Skeletal muscle tissue (tissue), 4 donors: ENCODE measurements around the gene MAP4K2. TPM values are rescaled to one million over a fixed set of nuclear protein-coding genes. Genes with fewer than 3 reads are reported as not detected.

Experiments used
- H3K27ac ChIP-seq: one replicate; pipeline ENCODE4 v1.7.0; 2013; ENCODE audit warnings: mild to moderate bottlenecking, low read depth, low read length, inconsistent platforms
- H3K27me3 ChIP-seq, 3 donors: one replicate each; pipeline ENCODE4 v1.7.0; 2013; ENCODE audit warnings: low read length in 3 of 3; ENCODE audit not compliant: control insufficient read depth in 3 of 3, insufficient read depth in 3 of 3
- H3K36me3 ChIP-seq, 3 donors: one replicate each; pipeline ENCODE4 v1.7.0; 2013; ENCODE audit warnings: low read length in 3 of 3; ENCODE audit not compliant: control insufficient read depth in 3 of 3, insufficient read depth in 3 of 3
- H3K4me1 ChIP-seq, 3 donors: one replicate each; pipeline ENCODE4 v1.7.0; 2013; ENCODE audit warnings: low read length in 3 of 3, mild to moderate bottlenecking in 3 of 3; ENCODE audit not compliant: control insufficient read depth in 3 of 3, insufficient read depth in 3 of 3
- H3K4me3 ChIP-seq, 3 donors: one replicate each; pipeline ENCODE4 v1.7.0; 2013; ENCODE audit warnings: low read length in 3 of 3
- H3K9ac ChIP-seq, 3 donors: one replicate each; pipeline ENCODE4 v1.7.0; 2013; ENCODE audit warnings: low read length in 3 of 3, mild to moderate bottlenecking in 3 of 3, moderate library complexity in 2 of 3, low read depth in 1 of 3
- H3K9me3 ChIP-seq, 3 donors: one replicate each; pipeline ENCODE4 v1.7.0; 2013; ENCODE audit warnings: low read length in 3 of 3; ENCODE audit not compliant: control insufficient read depth in 3 of 3
- total RNA-seq: library from RNA; depleted of rRNA; stranded (reverse); fragments of >200 nt; gene quantifications from one replicate; pipeline ENCODE4 v1.2.3, GENCODE V29; 2014
- donor health status: Osteomylitis.

Gene MAP4K2
- total RNA-seq, 1 donor from 2014 or later: 2.6 TPM

DNA sequence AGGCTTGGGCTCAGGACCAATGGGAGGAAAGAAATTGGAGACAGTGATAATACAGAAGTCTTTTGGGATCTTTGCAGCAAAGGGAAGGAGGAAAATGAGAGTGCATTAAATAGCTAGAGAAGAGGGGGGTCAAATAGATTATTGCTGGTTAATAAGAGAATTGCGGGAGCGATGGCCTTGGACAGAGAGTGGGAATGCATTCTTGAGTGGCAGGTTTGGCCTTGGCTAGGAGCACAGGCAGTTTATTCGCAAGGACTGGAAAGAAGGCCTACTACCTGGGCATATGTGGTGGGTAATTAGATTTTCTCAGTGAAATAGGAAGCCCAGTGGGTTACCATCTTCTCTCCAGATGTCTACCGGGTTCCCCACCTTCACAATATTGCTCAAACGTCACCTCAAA, 10.8 kb upstream of the MAP4K2 start:
- H3K27ac ChIP-seq: no peak overlapping the region
- H3K27me3 ChIP-seq: no peaks in the 10 kb centered on the region

DNA sequence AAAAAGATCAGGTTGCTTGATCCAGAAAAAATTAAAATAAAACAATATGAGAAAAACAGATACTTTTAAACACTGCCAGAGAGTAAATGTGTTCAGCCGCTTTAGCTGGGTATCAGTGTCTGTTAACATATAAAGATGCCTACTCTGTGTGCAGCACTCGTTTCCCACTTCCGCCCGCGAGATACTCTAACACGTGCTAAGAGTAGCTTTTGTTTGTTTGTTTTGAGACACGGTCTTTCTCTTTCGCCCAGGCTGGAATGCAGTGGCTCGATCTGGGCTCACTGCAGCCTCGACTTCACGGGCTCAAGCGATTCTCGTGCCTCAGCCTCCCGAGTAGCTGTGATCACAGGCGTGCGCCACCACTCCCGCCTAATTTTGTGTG, 7.9 kb upstream of the MAP4K2 start:
- H3K27me3 ChIP-seq: no peaks in the 10 kb centered on the region
- H3K4me3 ChIP-seq: peak overlapping the region; percentile 67 to 79 (median 77)
- no peaks in the 10 kb centered on the region for H3K9me3 ChIP-seq
- peaks cover 18 to 21% (median 20%) of the 10 kb centered on the region in 3 donors for H3K36me3 ChIP-seq
- H3K9ac ChIP-seq: peak overlapping the region; percentile 42 to 57 (median 47)
- no peak overlapping the region for H3K27ac ChIP-seq
- peaks cover 10 to 12% (median 12%) of the 10 kb centered on the region in 3 donors for H3K4me1 ChIP-seq

More for the DNA sequence above, 10.8 kb upstream of the MAP4K2 start:
- H3K4me1 ChIP-seq: peaks cover 10 to 12% (median 12%) of the 10 kb centered on the region in 3 donors
- no peak overlapping the region for H3K4me3 ChIP-seq
- no peak overlapping the region for H3K9ac ChIP-seq
- H3K9me3 ChIP-seq: no peaks in the 10 kb centered on the region
- no peaks in the 10 kb centered on the region for H3K36me3 ChIP-seq

GRCh38 chr11:64810271-64810890, 7.4 kb upstream of the MAP4K2 start, which contains the start of gene MEN1:
Gene MEN1, minus strand, starts transcription at chr11:64810551. Its CDS starts 442 bp downstream, at chr11:64810109.
- Histone ChIP-seq H3K36me3 (peaks cover 23 to 25% (median 24%) of the 10 kb centered on the region in 3 donors), H3K27ac (peak within 1 kb of the TSS; percentile 9), H3K4me3 (peak within 1 kb of the TSS; percentile 77 to 86 (median 79)), H3K9ac (peak within 1 kb of the TSS; percentile 67 to 82 (median 70)), H3K9me3 (no peaks in the 10 kb centered on the region), H3K4me1 (peaks cover 10 to 12% (median 12%) of the 10 kb centered on the region in 3 donors), H3K27me3 (no peaks in the 10 kb centered on the region)

DNA sequence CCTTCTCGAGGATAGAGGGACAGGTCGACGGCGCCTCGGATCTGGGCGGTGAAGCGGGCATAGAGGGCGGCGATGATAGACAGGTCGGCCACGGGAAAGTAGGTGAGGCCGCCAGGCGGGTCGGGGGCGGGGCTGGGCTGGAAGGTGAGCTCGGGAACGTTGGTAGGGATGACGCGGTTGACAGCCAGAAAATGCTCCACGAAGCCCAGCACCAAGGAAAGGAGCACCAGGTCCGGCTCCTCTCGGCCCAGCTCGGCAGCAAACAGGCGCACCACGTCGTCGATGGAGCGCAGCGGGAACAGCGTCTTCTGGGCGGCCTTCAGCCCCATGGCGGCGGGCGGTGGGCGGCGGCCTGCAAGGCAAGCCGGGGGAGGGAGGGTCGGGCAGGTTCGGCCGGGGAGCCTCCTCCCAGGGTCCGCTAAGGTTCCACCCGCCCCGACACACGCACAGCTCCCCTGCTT, 6.8 kb upstream of the MAP4K2 start:
- peak overlapping the region; percentile 67 to 82 (median 70) for H3K9ac ChIP-seq
- no peaks in the 10 kb centered on the region for H3K27me3 ChIP-seq
- H3K4me1 ChIP-seq: peaks cover 10 to 12% (median 12%) of the 10 kb centered on the region in 3 donors
- peaks cover 27 to 30% (median 29%) of the 10 kb centered on the region in 3 donors for H3K36me3 ChIP-seq
- peak overlapping the region; percentile 77 to 86 (median 79) for H3K4me3 ChIP-seq
- H3K9me3 ChIP-seq: no peaks in the 10 kb centered on the region
- H3K27ac ChIP-seq: no peak overlapping the region

GRCh38 chr11:64805481-64805880, 2.5 kb upstream of the MAP4K2 start:
- peaks cover 30 to 35% (median 34%) of the 10 kb centered on the region in 3 donors for H3K36me3 ChIP-seq
- peaks cover 18 to 30% (median 29%) of the 10 kb centered on the region in 3 donors for H3K4me1 ChIP-seq
- no peak overlapping the region for H3K27ac ChIP-seq

GRCh38 chr11:64804346-64805210, 1.6 kb upstream of the MAP4K2 start:
- Histone ChIP-seq H3K9me3 (no peaks in the 10 kb centered on the region), H3K27me3 (no peaks in the 10 kb centered on the region), H3K4me1 (peaks cover 15 to 26% (median 23%) of the 10 kb centered on the region in 3 donors), H3K4me3 (no peak overlapping the region), H3K36me3 (peaks cover 30 to 35% (median 34%) of the 10 kb centered on the region in 3 donors), H3K27ac (no peak overlapping the region), H3K9ac (peak overlapping the region in 1 of 3 donors; percentile 70)

More at GRCh38 chr11:64805481-64805880, 2.5 kb upstream of the MAP4K2 start:
- Histone ChIP-seq H3K9me3 (no peaks in the 10 kb centered on the region), H3K9ac (no peak overlapping the region), H3K4me3 (no peak overlapping the region), H3K27me3 (no peaks in the 10 kb centered on the region)

- peak overlapping the region; percentile 68 to 79 (median 70) for H3K9ac ChIP-seq
- H3K36me3 ChIP-seq: peaks cover 30 to 35% (median 34%) of the 10 kb centered on the region in 3 donors
- H3K4me3 ChIP-seq: peak overlapping the region; percentile 69 to 79 (median 73)
Observed at GRCh38 chr11:64803846-64804345, 882 bp upstream of the MAP4K2 start.

DNA sequence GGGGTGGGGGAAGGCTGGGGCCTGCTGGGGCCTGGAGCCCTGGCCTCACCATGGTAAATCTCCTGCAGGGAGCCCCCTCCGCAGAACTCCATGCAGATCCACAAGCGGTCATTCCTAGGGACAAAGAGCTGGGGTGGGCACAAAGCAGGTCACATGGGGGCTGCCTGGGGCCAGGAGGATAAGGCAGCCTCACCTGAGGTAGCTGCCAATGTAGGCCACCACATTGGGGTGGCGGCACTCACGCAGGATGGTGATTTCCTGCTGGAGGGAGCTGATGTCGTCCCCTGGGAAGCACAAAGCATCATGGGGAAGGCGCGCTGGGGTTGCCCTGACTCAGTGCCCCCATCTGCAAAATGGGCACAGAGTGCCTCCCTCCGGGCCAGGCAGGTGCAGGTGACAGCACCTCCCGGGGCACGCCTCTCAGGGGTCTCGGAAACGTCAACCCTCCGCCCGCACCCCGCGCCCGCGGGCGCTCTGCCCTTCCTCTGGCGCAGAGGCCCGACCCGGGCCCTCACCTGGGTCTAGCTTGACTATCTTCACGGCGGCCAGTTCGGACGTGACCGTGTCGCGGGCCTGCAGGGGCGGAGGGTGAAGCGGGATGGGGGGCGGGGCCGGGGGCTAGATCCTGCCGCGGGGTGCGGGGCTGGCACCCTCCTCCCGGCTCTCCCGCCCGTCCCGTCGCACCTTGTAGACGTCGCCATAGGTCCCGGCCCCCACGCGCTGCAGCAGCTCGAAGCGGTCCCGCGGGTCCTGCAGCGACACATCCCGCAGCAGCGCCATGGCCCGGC, 450 bp downstream of the MAP4K2 start:
- no peaks in the 10 kb centered on the region for H3K9me3 ChIP-seq
- peak overlapping the region in 2 of 3 donors; percentile 38 to 68 for H3K9ac ChIP-seq
- H3K27ac ChIP-seq: no peak overlapping the region
- H3K36me3 ChIP-seq: peaks cover 26 to 30% (median 30%) of the 10 kb centered on the region in 3 donors
- peaks cover 11 to 21% (median 18%) of the 10 kb centered on the region in 3 donors for H3K4me1 ChIP-seq
- no peaks in the 10 kb centered on the region for H3K27me3 ChIP-seq
- peak overlapping the region; percentile 32 to 56 (median 54) for H3K4me3 ChIP-seq

More at GRCh38 chr11:64803846-64804345, 882 bp upstream of the MAP4K2 start:
- Histone ChIP-seq H3K4me1 (peaks cover 11 to 21% (median 18%) of the 10 kb centered on the region in 3 donors), H3K27me3 (no peaks in the 10 kb centered on the region), H3K27ac (peak overlapping the region; percentile 60), H3K9me3 (no peaks in the 10 kb centered on the region)
